ENCODE measurements around the gene MEN1.
"Not testable (repeated sequence)": the region's sequence is repeated elsewhere in the genome, so short reads cannot be mapped to it uniquely, and the experiment has no call there.

The MEN1 gene

DNA sequence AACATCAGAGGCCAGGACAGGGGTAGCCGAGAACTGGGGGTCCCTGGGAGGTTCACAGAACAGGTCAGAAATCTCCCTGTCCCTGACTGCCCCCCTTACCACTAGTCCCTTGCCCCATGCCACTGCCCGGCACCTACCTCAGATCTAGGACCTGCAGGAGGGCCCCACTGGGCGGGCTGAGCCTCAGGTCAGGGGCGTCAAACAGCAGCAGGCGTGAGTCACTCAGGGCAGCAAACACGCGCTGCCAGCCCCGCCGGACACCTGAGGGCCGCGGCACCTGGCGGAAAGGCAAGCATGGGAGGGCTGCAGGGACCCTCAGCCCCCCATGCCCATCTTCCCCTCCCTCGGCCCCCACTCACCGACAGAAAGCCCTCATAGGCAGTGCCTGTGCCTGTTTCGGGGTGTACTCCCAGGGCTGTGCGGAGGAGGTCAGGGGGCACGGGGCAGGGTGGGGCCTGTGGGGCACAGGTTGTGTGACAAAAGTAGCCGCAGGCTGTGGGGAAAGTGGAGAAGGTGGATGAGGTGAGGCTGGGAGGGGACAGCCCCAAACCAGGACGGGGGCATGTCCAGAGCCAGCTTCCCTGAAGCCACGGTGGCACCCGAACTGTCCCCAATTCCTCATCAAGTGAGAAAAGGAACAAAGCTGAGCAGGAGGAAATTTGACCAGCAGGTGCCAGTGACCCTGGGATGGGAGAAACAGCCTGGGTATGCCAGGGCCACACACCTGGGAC, 22.3 kb upstream of the MEN1 start:
- no peak for DNase-seq (ENCODE audit: low spot score)

DNA sequence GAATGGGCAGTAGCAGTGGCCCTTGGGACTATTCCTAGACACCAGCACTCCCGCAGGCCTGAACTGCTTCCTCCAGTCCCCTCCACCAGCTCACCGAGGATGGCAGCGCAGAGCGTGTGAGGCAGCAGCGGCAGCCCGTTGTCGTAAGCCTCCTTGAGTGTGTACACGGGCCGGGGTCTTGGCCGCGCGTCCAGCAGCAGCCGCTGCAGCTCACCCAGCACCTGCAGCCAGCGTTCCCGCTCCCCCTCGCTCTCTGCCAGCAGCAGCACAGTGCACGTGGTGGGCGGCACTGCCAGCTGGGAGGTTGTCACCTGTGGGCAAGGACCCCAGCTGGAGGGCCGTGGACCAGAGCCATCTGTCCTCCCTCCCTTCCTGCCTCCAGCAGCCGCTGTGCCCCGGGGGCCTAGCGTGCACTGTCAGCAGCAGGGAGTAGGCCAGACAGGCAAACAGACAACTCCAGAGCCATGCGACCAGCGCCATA, 21.1 kb upstream of the MEN1 start:
- DNase-seq (ENCODE audit: low spot score) = no peak

DNA sequence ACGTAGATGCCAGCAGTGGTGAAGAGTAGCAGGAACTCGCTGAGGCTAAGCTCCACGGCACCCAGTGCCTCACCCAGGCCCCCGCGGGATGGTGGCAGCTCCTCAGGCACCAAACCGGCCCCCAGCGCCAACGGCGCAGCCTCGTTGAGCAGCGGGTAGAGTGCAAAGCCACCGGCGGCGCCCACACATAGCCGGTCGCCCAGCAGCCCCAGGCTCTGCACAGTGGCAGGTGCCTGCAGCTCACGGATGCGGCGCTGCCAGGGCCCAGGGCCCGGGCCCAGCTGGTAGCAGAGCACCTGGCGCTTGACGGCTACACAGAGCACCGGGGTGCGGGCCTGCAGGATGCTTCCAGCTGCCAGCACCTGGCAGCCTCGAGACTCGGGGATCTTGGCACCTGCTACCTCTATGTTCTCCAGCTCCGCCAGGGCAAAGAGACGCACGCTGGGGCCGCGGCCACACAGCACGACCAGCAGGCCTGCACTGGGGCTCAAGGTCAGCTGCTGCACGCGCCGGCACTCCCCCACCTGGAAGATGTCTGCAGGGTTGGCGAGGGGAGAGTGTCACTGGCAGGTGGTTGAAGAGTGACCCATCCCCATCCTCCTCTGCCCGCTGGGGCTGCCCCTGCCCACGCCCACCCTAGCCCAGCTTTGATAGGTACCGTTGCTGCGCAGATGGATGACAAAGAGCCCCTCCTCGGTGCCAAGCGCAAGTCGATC, 19.3 kb upstream of the MEN1 start:
- DNase-seq (ENCODE audit: low spot score) = no peak

DNA sequence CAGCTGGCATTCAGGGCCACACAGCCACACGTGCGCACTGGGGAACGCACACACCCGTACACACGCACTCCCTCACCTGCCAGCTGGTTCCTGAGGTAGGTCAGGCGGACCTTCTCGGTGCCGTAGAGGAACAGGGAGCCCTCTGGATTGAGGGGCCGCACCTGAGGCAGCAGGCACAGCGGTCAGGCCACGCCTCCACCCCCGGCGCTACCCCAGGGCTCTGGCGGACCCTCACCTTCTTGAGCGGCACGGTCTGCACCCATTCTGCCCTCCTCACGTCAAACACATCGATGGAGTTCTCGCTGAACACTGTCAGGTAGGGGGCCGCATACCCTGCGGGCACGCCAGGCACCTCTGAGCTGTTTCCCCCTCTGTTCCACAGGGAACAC, 17.1 kb upstream of the MEN1 start:
- DNase-seq (ENCODE audit: low spot score) = no peak

DNA sequence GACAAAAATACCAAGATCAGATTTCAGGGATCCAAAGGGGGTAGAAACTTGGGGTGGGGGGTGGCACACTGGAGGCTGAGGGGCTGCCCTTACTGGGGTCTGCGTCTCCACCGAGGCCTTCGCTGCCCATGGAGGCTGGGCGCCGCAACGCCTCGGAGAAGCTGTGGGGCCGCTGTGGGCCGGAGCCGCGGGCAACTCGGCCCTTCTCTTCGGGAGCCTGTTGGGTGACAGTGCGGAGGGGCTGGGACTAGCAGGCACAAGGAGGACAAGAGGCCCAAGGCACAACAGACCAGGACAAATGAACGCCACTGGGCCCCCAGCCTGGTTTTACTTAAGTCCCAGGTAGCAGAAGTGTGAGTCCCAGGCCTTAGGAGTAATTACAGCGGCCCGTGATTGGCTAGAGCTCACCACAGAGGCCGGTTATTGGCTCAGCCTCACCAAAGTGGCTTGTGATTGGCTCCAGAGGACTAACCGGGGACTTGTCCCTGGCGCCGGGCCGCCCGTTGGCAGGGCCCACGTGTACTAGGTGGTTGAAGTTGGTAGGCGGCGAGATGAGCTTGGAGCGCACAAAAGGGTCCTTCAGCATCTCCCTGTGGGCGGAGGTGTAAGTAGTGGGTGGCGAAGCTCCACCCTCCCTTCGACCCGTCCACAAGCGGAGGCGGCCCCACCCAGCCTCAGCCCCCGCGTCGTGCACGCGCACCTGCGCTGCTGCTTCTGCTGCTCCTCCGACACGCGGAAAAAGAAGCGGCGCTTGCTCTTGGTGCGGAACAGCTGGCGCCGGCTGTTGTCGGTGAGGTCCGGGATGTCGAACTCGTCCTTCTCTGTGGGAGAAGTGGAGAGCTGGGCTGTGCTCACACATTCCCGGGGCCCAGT, 16.5 kb upstream of the MEN1 start:
- DNase-seq (ENCODE audit: low spot score) = no peak

DNA sequence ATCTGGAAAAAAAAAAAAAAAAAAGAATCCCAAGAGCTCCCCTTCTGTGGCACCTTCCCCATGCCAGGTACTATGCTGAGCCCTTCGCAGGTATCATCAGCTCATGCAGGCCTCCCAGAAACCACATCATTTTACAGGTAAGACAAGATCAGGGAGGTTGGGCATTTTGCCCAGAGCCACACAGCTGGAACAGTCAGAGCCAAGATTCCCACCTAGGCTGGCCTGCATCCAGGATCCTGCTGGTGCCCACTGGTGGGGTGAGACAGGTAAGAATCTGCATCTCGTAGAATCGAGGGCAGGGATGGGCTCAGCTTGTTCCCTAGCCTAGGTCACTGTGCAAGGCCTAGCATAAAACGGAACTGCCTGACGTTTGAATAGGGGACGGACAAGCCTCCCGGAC, 15.7 kb upstream of the MEN1 start:
- no peak for DNase-seq (ENCODE audit: low spot score)

DNA sequence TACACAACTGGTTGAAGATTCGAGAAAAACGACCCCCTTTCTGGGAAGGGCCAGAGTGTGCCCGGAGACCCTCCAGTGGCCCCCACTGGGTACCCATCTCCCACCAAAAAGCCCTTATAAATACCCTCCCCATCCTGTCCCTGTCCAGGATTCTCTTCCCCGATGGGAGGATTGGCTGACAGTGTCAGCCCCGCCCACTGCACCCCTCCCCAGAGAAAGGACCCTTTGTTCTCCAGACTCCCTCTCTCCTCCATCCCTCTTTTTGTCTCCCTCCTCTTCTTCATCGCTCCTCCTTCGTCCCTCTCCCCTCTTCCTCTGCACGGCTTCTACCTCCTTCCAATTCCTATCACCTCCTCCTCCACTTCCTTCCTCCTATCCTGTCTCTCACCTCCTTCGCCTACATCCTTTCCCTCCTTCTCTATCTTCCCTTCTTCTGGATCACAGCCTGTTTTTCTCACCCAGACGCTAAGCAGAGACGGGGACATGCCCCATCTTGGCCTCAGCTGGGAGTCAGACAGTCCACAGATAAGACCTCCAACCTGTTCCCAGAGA, 13.3 kb upstream of the MEN1 start:
- no peak for DNase-seq (ENCODE audit: low spot score)

DNA sequence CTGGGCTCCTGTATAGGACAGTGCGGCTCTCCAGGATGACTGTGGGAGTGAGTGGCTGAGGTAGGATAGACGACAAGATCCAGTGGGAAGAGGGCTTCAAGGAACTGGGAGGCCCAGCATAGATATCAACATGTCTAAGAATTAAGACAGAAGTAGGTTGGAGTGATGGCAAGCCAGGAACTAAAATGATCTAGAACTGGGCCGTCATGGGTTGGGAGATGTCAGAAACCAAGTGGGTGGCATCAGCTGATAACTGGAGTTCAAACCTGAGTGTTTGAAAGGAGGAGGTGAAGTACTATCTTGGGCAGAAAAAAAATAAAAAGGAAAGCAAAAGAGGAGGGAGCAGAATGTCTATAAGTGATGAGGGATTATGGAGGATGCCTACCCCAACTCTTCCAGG, 7.1 kb upstream of the MEN1 start:
- no peak for DNase-seq (ENCODE audit: low spot score)

DNA sequence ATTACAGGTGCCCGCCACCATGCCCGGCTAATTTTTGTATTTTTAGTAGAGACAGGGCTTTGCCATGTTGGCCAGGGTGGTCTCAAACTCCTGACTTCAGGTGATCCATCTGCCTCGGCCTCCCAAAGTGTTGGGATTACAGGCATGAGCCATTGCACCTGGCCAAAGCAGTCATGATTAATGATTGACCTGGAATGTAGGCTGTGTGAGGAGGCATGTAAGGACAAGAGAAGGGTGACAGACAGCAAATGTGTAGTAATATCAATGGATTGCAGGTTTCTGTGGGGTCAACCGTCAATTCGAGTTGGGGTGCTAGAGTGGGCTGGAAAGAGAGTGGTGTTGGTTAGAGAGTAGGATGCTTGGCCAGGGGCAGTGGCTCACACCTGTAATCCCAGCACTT, 5.1 kb upstream of the MEN1 start:
- DNase-seq (ENCODE audit: low spot score) = not testable (repeated sequence)

DNA sequence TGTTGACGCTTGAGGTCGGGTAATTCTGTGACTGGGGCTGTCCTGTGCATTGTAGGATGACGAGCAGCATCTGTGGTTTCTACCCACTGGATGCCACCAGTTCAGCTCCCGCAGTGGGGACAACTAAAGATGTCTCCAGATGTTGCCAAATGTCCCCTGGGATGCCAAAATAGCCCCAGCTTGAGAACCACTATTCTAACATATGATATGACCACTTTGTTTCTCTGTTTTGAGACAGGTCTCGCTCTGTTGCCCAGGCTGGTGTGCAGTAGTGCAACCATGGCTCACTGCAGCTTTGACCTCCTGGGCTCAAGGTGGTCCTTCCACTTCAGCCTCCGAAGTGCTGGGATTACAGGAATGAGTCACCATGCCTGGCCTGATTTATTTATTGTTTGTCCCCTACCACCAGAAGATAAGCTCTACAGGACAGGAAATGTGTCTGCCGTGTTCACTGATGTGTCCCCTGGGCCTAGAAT, 4.4 kb upstream of the MEN1 start:
- no peak for DNase-seq (ENCODE audit: low spot score)

DNA sequence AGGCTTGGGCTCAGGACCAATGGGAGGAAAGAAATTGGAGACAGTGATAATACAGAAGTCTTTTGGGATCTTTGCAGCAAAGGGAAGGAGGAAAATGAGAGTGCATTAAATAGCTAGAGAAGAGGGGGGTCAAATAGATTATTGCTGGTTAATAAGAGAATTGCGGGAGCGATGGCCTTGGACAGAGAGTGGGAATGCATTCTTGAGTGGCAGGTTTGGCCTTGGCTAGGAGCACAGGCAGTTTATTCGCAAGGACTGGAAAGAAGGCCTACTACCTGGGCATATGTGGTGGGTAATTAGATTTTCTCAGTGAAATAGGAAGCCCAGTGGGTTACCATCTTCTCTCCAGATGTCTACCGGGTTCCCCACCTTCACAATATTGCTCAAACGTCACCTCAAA, 3.5 kb upstream of the MEN1 start:
- DNase-seq (ENCODE audit: low spot score) = no peak

DNA sequence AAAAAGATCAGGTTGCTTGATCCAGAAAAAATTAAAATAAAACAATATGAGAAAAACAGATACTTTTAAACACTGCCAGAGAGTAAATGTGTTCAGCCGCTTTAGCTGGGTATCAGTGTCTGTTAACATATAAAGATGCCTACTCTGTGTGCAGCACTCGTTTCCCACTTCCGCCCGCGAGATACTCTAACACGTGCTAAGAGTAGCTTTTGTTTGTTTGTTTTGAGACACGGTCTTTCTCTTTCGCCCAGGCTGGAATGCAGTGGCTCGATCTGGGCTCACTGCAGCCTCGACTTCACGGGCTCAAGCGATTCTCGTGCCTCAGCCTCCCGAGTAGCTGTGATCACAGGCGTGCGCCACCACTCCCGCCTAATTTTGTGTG, 531 bp upstream of the MEN1 start:
- no peak for DNase-seq (ENCODE audit: low spot score)

DNA sequence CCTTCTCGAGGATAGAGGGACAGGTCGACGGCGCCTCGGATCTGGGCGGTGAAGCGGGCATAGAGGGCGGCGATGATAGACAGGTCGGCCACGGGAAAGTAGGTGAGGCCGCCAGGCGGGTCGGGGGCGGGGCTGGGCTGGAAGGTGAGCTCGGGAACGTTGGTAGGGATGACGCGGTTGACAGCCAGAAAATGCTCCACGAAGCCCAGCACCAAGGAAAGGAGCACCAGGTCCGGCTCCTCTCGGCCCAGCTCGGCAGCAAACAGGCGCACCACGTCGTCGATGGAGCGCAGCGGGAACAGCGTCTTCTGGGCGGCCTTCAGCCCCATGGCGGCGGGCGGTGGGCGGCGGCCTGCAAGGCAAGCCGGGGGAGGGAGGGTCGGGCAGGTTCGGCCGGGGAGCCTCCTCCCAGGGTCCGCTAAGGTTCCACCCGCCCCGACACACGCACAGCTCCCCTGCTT, 540 bp downstream of the MEN1 start:
- no peak for DNase-seq (ENCODE audit: low spot score)

DNA sequence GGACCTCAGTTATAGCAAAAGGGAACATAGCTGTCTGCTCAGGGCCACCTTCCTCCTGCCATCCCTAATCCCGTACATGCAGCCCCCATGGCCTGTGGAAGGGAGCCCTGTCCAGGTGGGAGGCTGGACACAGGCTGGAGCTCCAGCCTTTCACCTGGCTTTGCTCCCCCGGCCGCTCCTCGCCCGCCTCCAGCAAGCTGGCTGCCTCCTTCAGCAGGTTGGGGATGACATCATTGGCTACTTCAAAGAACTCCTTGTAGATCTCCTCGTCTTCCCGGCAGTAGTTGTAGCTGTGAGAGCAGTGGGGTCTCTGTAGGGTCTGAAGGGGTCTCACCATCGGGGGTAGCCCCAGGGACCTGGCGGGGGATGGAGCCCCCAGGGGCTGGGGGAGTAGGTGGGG, 4.9 kb downstream of the MEN1 start:
- no peak for DNase-seq (ENCODE audit: low spot score)

DNA sequence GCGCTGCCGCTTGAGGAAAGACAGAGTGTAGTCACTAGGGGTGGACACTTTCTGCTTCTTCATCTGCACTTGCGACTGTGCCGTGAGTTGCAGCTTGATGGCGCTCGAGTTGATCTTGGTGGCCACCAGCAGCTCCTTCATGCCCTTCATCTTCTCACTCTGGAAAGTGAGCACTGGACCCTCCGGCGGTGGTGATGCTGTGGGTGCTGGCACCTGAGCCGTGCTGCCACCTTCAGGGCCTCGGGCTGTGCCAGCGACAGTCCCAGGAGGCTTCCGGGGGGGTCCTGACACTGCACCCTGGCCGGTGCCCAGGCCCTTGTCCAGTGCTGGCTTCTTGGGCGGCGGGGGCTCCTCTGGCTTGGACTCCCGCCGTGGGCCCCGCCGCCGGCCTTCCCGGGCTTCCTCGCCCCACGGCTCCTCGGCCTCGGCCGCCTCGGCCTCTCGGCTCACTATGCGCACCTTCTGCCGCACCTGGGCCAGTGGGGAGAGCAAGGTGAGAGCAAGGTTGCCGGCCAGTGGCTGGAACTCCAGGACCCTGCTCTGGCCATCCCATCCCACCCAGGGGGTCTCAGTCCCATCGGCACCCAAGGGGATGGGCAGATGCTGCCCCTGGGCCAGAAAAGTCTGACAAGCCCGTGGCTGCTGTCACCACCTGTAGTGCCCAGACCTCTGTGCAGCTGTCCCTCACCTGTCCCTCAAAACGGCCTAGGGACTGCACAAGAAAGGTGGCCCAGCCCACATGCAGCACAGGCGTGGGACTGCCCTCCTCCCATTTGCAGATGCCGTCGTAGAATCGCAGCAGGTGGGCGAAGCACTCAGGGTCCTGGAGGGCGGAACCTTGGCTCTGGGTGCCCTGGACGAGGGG, 5.8 kb downstream of the MEN1 start:
- DNase-seq (ENCODE audit: low spot score) = no peak

DNA sequence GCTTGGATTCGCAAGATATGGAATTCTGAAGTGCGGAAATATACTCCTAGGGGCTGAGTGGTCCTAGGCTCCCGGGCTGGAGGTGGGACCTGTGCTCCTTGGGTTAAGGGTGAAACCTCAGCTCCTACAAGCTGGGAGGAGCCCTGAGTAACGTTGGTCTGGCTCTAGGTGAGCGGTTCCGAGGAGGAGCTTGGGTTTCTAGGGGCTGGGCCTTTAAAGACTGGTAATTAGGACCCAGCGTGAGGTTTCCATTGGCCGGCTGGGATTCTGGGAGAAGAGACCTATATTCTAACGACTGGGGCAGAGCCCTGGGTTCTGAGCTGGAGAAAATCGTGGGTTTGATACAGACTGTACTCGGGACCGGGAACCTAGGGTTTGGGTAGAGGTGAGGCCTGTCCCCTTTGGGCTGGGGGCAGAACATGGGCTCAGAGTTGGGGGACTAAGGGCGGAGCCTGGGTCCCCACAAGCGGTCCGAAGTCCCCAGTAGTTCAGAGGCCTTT, 6.5 kb downstream of the MEN1 start:
- no peak for DNase-seq (ENCODE audit: low spot score)

DNA sequence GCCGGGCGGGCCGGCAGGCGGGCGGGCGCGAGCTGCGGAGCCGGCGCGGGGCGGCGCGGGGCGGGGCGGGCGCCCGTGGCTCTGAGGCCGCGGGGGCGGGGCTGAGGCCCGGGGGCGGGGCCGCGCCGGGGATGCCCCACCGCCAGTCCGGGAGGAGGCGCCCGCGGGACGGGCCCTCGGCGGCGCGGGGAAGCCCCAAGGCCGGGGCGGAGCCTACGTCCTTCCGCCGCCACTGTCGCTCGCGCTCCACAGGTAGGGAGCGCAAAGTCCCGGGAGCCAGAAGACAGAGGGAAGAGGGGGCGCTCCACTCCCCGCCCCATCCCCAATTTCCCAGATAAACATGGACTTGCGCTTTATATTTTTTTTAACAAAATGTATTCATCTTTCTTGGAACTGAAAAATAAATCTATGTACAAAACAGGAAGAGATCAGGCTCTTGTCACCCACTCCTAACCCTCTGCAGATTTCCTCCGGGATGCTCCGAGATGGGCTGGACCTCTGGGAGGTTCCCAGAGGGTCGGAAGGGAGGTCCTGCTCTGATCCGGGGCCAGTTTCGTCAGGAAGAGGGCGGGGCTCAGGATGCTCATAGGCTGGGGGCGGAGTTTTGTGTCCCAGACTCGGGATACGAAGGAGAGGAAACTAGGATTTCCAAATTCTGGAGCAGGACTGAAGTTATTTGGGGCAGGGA, 7.0 kb downstream of the MEN1 start, which contains the start of gene MAP4K2:
Gene MAP4K2, minus strand, starts transcription at position 57 of the 688 bp plus-strand sequence. CDS start 65 bp downstream, outside the sequence.
- DNase-seq (ENCODE audit: low spot score) = peak; percentile 82

DNA sequence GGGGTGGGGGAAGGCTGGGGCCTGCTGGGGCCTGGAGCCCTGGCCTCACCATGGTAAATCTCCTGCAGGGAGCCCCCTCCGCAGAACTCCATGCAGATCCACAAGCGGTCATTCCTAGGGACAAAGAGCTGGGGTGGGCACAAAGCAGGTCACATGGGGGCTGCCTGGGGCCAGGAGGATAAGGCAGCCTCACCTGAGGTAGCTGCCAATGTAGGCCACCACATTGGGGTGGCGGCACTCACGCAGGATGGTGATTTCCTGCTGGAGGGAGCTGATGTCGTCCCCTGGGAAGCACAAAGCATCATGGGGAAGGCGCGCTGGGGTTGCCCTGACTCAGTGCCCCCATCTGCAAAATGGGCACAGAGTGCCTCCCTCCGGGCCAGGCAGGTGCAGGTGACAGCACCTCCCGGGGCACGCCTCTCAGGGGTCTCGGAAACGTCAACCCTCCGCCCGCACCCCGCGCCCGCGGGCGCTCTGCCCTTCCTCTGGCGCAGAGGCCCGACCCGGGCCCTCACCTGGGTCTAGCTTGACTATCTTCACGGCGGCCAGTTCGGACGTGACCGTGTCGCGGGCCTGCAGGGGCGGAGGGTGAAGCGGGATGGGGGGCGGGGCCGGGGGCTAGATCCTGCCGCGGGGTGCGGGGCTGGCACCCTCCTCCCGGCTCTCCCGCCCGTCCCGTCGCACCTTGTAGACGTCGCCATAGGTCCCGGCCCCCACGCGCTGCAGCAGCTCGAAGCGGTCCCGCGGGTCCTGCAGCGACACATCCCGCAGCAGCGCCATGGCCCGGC, 7.8 kb downstream of the MEN1 start:
- no peak for DNase-seq (ENCODE audit: low spot score)

DNA sequence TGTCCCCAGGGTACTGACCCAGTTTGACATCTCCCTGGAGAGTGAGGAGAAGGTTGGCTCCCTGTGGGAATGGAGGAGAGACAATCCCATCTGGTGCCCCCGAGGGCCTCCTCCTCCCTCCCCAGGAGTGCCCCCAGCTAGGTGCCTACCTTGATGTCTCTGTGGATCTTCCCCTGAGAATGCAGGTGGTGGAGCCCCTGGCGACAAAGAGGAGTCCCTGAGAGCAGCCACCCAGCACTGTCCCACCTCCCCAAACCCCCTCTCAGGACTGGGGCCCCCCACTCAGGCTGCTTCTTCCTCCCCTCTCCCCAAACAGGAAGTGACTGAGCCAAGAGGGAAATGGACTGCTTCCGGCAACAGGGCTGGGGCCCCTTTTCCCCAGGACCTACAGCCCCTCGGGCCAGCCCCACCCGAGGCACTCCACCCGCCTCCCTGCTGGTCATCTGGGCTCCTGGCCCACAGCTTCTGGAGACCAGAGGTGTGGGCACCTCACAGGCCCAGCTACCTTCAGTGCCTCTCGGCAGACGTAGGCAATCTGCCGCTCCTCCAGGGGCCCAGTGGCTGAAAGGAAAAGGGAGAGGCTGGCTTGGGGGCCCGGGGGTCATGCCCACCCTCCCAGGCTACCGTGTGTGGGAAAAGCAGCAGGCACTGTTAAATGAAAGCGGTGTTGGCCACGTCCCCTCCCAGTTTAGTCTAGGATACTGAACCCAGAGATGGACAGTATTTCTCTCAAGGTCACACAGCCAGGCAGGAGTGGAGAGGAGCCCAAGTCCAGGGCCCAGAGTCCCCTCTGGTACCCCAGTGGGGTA, 8.6 kb downstream of the MEN1 start:
- no peak for DNase-seq (ENCODE audit: low spot score)
